ENCODE results near the gene EPHA2. TPM values are rescaled to one million over a fixed set of nuclear protein-coding genes. Genes with fewer than 3 reads are reported as not detected.
"Not testable (repeated sequence)": the region's sequence is repeated elsewhere in the genome, so short reads cannot be mapped to it uniquely, and the experiment has no call there.

EPHA2 gene
- total RNA-seq, 1 donor from 2014 or later: 42.0 TPM

DNA sequence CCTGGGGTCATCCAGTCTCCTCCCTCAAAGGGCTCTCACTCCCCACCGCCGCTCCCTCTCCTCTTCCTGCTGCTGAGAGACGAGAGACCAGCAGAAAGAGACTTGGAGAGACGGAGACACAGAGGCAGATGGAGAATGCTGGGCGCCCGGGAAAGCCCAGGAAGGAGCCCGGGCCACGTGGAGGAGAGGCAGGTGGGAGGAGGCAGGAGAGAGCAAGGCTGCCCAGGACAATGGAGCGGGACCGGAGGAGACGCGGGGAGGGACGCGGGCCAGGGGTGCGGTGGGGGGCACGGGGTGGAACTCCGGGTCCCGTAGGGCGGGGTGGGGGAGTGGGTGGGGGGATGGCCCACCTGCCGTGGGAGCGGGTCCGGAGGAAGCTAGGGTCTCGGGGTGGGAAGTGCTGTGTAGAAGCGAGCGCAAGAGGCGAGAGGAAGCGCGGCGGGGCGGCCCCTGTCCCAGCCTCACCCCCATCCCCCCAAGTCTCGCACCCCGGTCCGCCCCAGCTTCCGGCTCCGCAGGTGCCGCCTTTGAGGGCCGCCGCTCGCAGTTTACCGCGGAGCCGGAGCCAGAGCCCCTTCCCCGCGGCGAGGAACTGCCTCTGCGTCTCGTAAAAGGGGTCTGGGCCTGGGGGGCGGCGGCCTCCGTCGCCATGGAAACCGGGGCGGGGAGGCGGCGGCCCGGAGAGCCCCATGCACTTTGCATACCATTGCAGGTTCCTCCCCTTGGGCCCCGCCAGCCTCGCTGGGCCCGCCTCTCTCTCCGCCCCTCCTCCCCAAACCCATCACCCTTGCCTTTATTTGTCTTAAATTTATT, 11.7 kb upstream of the EPHA2 start:
- DNase-seq: no peak

GRCh38 chr1:16166117-16166516, 10.2 kb upstream of the EPHA2 start:
- no peak for DNase-seq

- DNase-seq: no peak
These were observed 9.7 kb upstream of the EPHA2 start for GRCh38 chr1:16165548-16165947.

- DNase-seq: no peak
These were observed 9.2 kb upstream of the EPHA2 start for GRCh38 chr1:16165073-16165364.

- DNase-seq: no peak
These were observed 8.6 kb upstream of the EPHA2 start for GRCh38 chr1:16164213-16165072.

GRCh38 chr1:16163608-16164212, 7.8 kb upstream of the EPHA2 start:
- not testable (repeated sequence) for DNase-seq

DNA sequence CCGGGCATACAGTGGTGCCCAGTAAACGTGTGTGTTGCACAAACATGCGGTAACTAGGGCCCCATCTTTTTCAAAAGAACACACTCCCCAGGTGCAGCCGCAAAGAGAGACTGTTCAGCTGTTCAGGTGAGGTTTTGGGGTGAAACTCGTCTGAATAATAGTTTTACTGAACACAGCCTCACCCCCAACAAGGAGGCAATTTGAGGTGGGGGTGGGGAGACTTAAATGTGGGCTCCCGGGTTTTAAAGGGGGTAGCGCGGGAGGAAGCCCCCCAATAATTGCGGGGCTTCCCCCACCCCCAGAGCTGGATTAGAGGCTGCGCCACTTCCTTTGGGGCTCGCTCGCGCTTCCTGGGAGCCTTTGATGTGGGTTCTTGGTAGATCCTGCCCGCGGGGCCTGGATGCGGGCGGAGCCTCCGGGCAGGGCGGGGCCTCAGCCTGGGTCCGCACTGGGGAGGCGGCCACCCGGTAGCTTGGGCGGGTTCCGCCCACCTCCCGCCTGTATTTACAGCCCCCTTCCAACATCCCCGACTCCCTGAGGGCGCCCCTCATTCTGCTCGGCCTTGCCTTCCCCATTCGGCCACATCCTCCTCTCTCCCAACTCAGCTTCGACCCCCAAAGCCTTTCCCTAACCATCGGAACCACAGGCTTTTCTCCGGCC, 6.4 kb upstream of the EPHA2 start:
- no peak for DNase-seq

GRCh38 chr1:16161717-16162116, 5.8 kb upstream of the EPHA2 start:
- no peak for DNase-seq

DNA sequence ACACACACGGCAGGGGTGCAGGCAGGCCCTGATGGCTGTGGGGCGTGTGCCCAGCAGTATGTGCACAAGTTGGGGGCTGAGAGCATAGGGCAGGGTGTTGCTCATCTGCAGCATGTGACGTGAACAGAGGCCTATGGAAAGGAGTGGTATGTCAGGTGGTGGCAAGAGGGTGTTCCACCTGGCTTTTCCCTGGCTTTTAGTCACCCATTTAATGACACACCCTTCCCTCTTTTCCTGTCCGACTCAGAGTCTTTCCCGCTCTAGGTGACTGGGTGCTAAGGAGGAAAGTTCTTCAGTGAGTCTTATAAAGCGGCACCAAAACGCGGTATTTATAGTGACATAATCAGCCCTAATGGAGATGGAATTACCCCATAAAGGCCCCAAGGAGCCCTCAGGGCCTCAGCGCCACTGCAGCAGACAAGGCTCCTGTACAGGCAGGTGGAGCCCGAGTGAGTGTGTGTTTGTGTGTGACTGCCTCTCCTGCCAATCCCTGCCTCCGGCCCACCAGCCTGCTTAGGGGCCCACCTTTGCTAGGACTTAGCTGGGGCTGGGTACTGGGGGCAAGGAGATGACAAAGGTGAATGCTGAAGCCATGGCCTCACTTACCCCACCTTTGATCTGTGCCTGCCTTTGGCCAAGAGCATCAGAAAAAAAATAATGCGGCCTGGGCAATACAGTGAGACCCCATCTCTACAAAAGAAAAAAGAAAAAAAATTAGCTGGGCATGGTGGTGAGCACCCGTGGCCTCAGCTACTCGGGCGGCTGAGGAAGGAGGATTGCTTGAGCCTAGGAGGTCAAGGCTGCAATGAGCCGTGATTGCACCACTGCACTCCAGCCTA, 3.3 kb upstream of the EPHA2 start:
- peak; percentile 13 for DNase-seq

GRCh38 chr1:16158025-16158424, 2.2 kb upstream of the EPHA2 start:
- DNase-seq: no peak

- no peak for DNase-seq
These were observed 1.1 kb upstream of the EPHA2 start for GRCh38 chr1:16156848-16157495.

GRCh38 chr1:16153999-16154673, 1.7 kb downstream of the EPHA2 start:
- no peak for DNase-seq

DNA sequence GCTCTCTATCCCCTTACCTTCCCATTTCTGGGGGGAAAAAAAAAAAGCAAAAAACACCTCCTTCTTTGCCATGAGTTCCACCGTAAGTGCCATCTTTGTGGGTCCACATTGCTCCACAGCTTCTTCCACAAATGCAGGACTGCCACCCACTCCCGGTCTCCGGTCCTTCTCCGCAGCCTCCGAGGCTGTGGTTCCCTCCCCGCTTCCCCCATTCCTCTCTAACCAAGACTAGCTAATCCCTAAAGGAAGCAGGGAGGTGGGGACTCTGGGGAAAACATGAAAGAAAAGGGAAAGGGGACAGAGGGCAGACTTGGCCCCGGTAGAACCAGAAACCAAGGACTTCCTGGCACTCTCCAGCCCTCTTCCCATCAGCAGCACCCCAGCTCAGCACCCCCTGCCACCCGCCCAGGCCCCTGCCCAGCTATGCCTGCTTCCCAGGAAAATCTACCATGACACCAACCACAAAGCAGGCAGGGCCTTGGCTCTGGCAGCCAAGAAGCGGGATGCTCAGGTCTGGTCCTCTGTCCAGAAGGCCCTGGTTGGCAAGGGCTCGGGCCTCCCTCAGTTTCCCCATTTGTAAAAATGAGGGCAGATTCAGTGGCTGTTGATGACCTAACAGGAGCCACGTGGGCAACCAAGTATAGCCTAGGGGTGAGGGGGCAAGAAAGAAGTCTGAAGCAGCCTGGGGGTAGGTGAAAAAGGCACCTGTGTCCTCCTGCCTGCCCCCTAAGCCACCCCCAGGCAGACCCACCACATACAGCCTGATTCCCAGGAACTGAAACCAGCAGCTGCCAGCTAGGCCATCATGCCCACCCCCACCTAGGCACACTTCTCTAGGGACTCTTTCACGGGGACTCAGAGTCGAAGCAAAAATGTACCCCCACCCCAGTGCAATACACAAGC, 2.5 kb downstream of the EPHA2 start:
- no peak for DNase-seq

- no peak for DNase-seq
These were observed 3.3 kb downstream of the EPHA2 start for GRCh38 chr1:16152481-16153087.

- no peak for DNase-seq
These were observed 3.9 kb downstream of the EPHA2 start for GRCh38 chr1:16151995-16152384.

GRCh38 chr1:16151196-16151994, 4.5 kb downstream of the EPHA2 start:
- no peak for DNase-seq

DNA sequence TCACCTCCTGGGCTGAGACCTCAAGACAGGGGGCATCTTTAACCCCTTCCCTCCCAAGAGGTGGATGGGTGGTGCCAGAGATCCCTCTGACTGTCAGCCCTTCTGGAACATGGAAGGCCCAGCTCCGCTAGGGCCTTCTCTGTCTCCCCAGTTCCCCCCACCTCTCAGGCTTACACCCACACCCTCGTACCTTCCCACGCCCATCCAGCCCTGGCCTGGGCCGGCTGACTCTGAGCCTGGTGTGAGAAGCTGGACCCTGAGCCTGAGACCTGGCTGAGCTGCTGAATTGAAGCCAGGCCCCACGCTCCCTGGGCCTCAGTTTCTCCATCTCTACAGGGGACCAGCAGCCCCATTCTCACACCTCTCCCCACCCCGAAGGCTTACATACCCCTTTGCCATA, 5.4 kb downstream of the EPHA2 start:
- DNase-seq: no peak
